Gastrocnemius medialis (tissue), 4 donors: ENCODE data around the gene FAM174A. TPM values are rescaled to one million over a fixed set of nuclear protein-coding genes. Genes with fewer than 3 reads are reported as not detected.
A peak's percentile ranks its signal among the peaks of the same experiment; 100 is the strongest.

Experiments used
- ATAC-seq, 2 donors: fragments of 150-250 bp; one replicate each; pipeline ENCODE4 v1.9.1; 2016
- DNase-seq, 2 donors: peaks; one replicate each; pipeline ENCODE4 v3.0.0-alpha.2; 2019
- H3K27ac ChIP-seq, 4 donors: fragments of 200-600 bp; sonication (generic); 1 replicate in 1 of 4; 2 replicates in 3 of 4; pipeline ENCODE4 v1.5.1; 2016 to 2018; ENCODE audit warnings: mild to moderate bottlenecking in 2 of 4, moderate library complexity in 1 of 4
- H3K27me3 ChIP-seq, 3 donors: fragments of 200-600 bp; sonication (generic) in 2 of 3; 1 replicate in 1 of 3; 2 replicates in 2 of 3; pipeline versions ENCODE4 v1.5.1 to v1.6.0; 2016 to 2019; ENCODE audit warnings: mild to moderate bottlenecking in 1 of 3, moderate library complexity in 1 of 3
- H3K36me3 ChIP-seq, 2 donors: fragments of 200-600 bp; sonication (generic) in 1 of 2; one replicate each; pipeline ENCODE4 v1.5.1; 2017 to 2018
- H3K4me1 ChIP-seq, 2 donors: fragments of 200-600 bp; sonication (generic) in 1 of 2; one replicate each; pipeline ENCODE4 v1.5.1; 2016 to 2017; ENCODE audit warnings: mild to moderate bottlenecking in 2 of 2
- H3K4me3 ChIP-seq, 4 donors: fragments of 200-600 bp; sonication (generic) in 3 of 4; 1 replicate in 1 of 4; 2 replicates in 3 of 4; pipeline ENCODE4 v1.5.1; 2016 to 2019; ENCODE audit warnings: mild to moderate bottlenecking in 2 of 4
- H3K9me3 ChIP-seq, 3 donors: fragments of 200-600 bp; sonication (generic) in 2 of 3; 1 replicate in 1 of 3; 2 replicates in 2 of 3; pipeline ENCODE4 v1.5.1; 2016 to 2019
- POLR2A ChIP-seq, 2 donors: fragments of 450-650 bp; IDR thresholded peaks; one replicate each; pipeline ENCODE4 v1.6.1; 2017; ENCODE audit warnings: antibody characterized with exemption in 2 of 2, mild to moderate bottlenecking in 2 of 2, moderate library complexity in 2 of 2
- in situ Hi-C, 4 donors: fragments of 200-750 bp; cut with MboI; loops; one replicate each; pipeline versions ENCODE4 v1.15.0 to v1.8.0; 2017; ENCODE audit warnings: low sequenced_read_pairs in 4 of 4
- intact Hi-C: fragments of 100-400 bp; cut with DNase I; formaldehyde crosslinking; loops from one replicate; pipeline ENCODE4 v1.15.1; 2023; ENCODE audit warnings: low total_unique reads
- total RNA-seq, 4 donors: library from RNA; depleted of rRNA; stranded (reverse); fragments of >200 nt; gene quantifications; one replicate each; pipeline versions ENCODE4 v1.1.0 to v1.2.3, GENCODE V29; 2016
- TF ChIP-seq, protein P1 (sequence below), 5 experiments: fragments of 450-650 bp in 3 of 5; fragments of 200-600 bp in 2 of 5; sonication (generic) in 2 of 5; IDR thresholded peaks in 4 of 5; conservative IDR thresholded peaks in 1 of 5; 1 replicate in 4 of 5; 2 replicates in 1 of 5; pipeline ENCODE4 v1.5.1; 2016 to 2019; ENCODE audit warnings: antibody characterized with exemption in 5 of 5, mild to moderate bottlenecking in 3 of 5, moderate library complexity in 3 of 5

Gene FAM174A
- total RNA-seq = 10 to 100 TPM; 51.4 to 68.3 (median 58.6) TPM

GRCh38 chr5:100535060-100536005 is at the start of gene FAM174A:
Gene FAM174A, plus strand, starts transcription at chr5:100535374. Its CDS starts 157 bp downstream, at chr5:100535531.
- intact Hi-C loops = loop anchor here (1.0 to 5.0 kb wide), 3 partner anchors 15 to 1608 kb away; partner anchors contain the start of gene CHD1
- H3K27me3 ChIP-seq = no peaks in the 10 kb centered on the region
- H3K4me1 ChIP-seq = peaks cover 36 to 49% of the 10 kb centered on the region in 2 donors
- TF ChIP-seq POLR2A (IDR thresholded peaks at IDR 0.05) = peak; percentile 41 to 64
- TF ChIP-seq, protein P1, sequence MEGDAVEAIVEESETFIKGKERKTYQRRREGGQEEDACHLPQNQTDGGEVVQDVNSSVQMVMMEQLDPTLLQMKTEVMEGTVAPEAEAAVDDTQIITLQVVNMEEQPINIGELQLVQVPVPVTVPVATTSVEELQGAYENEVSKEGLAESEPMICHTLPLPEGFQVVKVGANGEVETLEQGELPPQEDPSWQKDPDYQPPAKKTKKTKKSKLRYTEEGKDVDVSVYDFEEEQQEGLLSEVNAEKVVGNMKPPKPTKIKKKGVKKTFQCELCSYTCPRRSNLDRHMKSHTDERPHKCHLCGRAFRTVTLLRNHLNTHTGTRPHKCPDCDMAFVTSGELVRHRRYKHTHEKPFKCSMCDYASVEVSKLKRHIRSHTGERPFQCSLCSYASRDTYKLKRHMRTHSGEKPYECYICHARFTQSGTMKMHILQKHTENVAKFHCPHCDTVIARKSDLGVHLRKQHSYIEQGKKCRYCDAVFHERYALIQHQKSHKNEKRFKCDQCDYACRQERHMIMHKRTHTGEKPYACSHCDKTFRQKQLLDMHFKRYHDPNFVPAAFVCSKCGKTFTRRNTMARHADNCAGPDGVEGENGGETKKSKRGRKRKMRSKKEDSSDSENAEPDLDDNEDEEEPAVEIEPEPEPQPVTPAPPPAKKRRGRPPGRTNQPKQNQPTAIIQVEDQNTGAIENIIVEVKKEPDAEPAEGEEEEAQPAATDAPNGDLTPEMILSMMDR (IDR thresholded peaks at IDR 0.05 in 4 of 5, conservative IDR thresholded peaks at IDR 0.05 in 1 of 5) = peak in 1 of 5 experiments; percentile 8
- DNase-seq (peak; percentile 95 to 96), ATAC-seq (peak; percentile 99 to 100)
- peak within 1 kb of the TSS; percentile 90 to 96 (median 93) for H3K27ac ChIP-seq
- H3K4me3 ChIP-seq = peak within 1 kb of the TSS; percentile 75 to 93 (median 90)
- H3K36me3 ChIP-seq = no peaks in the 10 kb centered on the region
- in situ Hi-C loops = no loop called here
- no peaks in the 10 kb centered on the region for H3K9me3 ChIP-seq

- Histone ChIP-seq H3K27ac (no peak overlapping the region), H3K4me3 (no peak overlapping the region), H3K36me3 (no peaks in the 10 kb centered on the region), H3K27me3 (no peaks in the 10 kb centered on the region), H3K4me1 (no peaks in the 10 kb centered on the region), H3K9me3 (no peaks in the 10 kb centered on the region)
- in situ Hi-C loops (no loop called here), intact Hi-C loops (no loop called here)
- TF ChIP-seq, protein P1 (IDR thresholded peaks at IDR 0.05 in 4 of 5, conservative IDR thresholded peaks at IDR 0.05 in 1 of 5) = no peak
- TF ChIP-seq POLR2A (IDR thresholded peaks at IDR 0.05) = no peak
- ATAC-seq (no peak), DNase-seq (no peak)
Observed at GRCh38 chr5:100493996-100494395, 41.2 kb upstream of the FAM174A start.

DNA sequence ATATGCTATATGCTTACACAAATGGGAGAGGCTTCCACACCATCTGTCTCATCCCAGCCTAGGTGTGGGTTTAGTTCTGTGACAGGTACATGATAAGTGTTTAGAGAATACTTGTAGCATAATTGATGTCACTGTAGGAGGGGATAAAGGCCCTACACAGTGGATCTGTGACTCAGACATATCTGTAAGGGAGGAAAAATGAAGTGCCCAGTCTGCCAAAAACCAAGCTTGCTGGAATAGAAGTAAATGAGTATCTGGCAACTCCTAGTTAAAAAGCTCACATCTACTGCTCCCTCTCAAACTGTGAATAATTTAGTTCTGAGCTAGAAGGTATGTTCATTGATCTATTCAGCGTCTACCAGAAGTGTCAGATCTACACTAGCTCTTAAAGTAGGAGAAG is 38.9 kb upstream of the FAM174A start:
- H3K4me3 ChIP-seq = no peak overlapping the region
- H3K4me1 ChIP-seq = no peaks in the 10 kb centered on the region
- ATAC-seq (no peak), DNase-seq (no peak)
- in situ Hi-C loops (no loop called here), intact Hi-C loops (no loop called here)
- no peak overlapping the region for H3K27ac ChIP-seq
- TF ChIP-seq, protein P1 (IDR thresholded peaks at IDR 0.05 in 4 of 5, conservative IDR thresholded peaks at IDR 0.05 in 1 of 5) = no peak
- TF ChIP-seq POLR2A (IDR thresholded peaks at IDR 0.05) = no peak
- no peaks in the 10 kb centered on the region for H3K9me3 ChIP-seq
- H3K27me3 ChIP-seq = no peaks in the 10 kb centered on the region
- H3K36me3 ChIP-seq = no peaks in the 10 kb centered on the region

DNA sequence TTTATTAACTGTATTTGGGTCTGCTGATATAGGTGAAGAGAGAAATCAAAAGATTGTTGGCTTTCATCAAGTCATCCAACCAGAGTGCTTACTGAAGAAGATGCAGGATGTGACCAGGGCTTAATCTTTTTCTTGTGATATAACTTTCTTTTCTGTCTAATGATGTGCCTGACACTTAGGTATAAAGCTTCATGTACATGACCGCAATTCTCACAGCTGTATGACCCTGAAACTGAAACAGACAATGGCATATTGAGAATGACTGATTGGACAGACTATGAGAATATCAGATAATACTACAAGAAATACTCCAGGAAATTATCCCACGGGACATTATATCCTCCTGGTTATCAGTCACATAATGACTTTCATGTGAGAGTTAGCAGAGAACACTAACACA is 32.5 kb upstream of the FAM174A start:
- DNase-seq (no peak), ATAC-seq (no peak)
- Histone ChIP-seq H3K27me3 (no peaks in the 10 kb centered on the region), H3K4me1 (no peaks in the 10 kb centered on the region), H3K4me3 (no peak overlapping the region), H3K9me3 (no peaks in the 10 kb centered on the region), H3K27ac (no peak overlapping the region), H3K36me3 (no peaks in the 10 kb centered on the region)
- TF ChIP-seq, protein P1 (IDR thresholded peaks at IDR 0.05 in 4 of 5, conservative IDR thresholded peaks at IDR 0.05 in 1 of 5) = no peak
- TF ChIP-seq POLR2A (IDR thresholded peaks at IDR 0.05) = no peak
- in situ Hi-C loops = no loop called here
- intact Hi-C loops = no loop called here
